Spleen (tissue), 11 donors: ENCODE results near the gene BAHCC1. TPM values are rescaled to one million over a fixed set of nuclear protein-coding genes. Genes with fewer than 3 reads are reported as not detected.

ENCODE experiments used
- DNase-seq: peaks from one replicate; pipeline ENCODE4 v3.0.0-alpha.2; 2020
- H3K27ac ChIP-seq, 8 donors: fragments of 200-600 bp; sonication (generic) in 7 of 8; 1 replicate in 4 of 8; 2 replicates in 4 of 8; pipeline versions ENCODE4 v1.5.0 to v1.8.0; 2016 to 2021; ENCODE audit warnings: inconsistent platforms in 4 of 8, mild to moderate bottlenecking in 4 of 8, moderate library complexity in 1 of 8
- H3K27me3 ChIP-seq, 7 donors: fragments of 200-600 bp; sonication (generic) in 6 of 7; replicated peaks in 1 of 7; 1 replicate in 4 of 7; 2 replicates in 3 of 7; pipeline versions ENCODE4 v1.5.0 to v1.8.0; 2016 to 2021; ENCODE audit warnings: inconsistent platforms in 3 of 7, mild to moderate bottlenecking in 1 of 7
- H3K36me3 ChIP-seq, 6 donors: fragments of 200-600 bp; sonication (generic) in 5 of 6; 1 replicate in 4 of 6; 2 replicates in 2 of 6; pipeline versions ENCODE4 v1.5.0 to v1.8.0; 2016 to 2021; ENCODE audit warnings: inconsistent platforms in 2 of 6
- H3K4me1 ChIP-seq, 6 donors: fragments of 200-600 bp; sonication (generic) in 5 of 6; 1 replicate in 3 of 6; 2 replicates in 3 of 6; pipeline versions ENCODE4 v1.5.0 to v1.8.0; 2016 to 2021; ENCODE audit warnings: inconsistent platforms in 3 of 6
- H3K4me3 ChIP-seq, 8 donors: fragments of 200-600 bp; sonication (generic) in 7 of 8; 1 replicate in 4 of 8; 2 replicates in 4 of 8; pipeline versions ENCODE4 v1.5.0 to v1.8.0; 2016 to 2021; ENCODE audit warnings: inconsistent platforms in 4 of 8, mild to moderate bottlenecking in 4 of 8, moderate library complexity in 2 of 8
- H3K9me3 ChIP-seq, 8 donors: fragments of 200-600 bp; sonication (generic) in 7 of 8; 1 replicate in 4 of 8; 2 replicates in 4 of 8; pipeline versions ENCODE4 v1.5.0 to v1.8.0; 2016 to 2021; ENCODE audit warnings: inconsistent platforms in 4 of 8
- CTCF ChIP-seq, 11 experiments: fragments of 200-600 bp in 7 of 11; fragments of 450-650 bp in 4 of 11; sonication (generic) in 4 of 11; IDR thresholded peaks in 8 of 11; conservative IDR thresholded peaks in 3 of 11; 1 replicate in 7 of 11; 2 replicates in 4 of 11; pipeline versions ENCODE4 v1.4.0 to v1.8.0; 2016 to 2021; ENCODE audit warnings: antibody characterized with exemption in 11 of 11, inconsistent platforms in 4 of 11, mild to moderate bottlenecking in 1 of 11
- POLR2A ChIP-seq, 3 donors: fragments of 450-650 bp; IDR thresholded peaks; one replicate each; pipeline ENCODE4 v1.5.1; 2017; ENCODE audit warnings: antibody characterized with exemption in 3 of 3, mild to moderate bottlenecking in 1 of 3
- POLR2AphosphoS5 ChIP-seq, 3 donors: sonication (generic); formaldehyde crosslinking; IDR thresholded peaks; one replicate each; pipeline ENCODE4 v1.5.1; 2017; ENCODE audit warnings: antibody characterized with exemption in 3 of 3
- WGBS, 5 donors: extraction: QIAGEN DNeasy Blood & Tissue Kit in 3 of 5; methylation state at CpG; one replicate each; pipeline versions ENCODE4 v1.1.5 to v1.1.7; 2013 to 2018; 5-methylcytosine and 5-hydroxymethylcytosine counted together
- intact Hi-C: fragments of 100-400 bp; cut with DNase I; formaldehyde crosslinking; loops from one replicate; pipeline ENCODE4 v1.15.0; 2023; ENCODE audit warnings: low total_unique reads
- polyA plus RNA-seq, 3 donors: library from polyadenylated mRNA; stranded (reverse); fragments of 200-250 nt; gene quantifications; one replicate each; pipeline ENCODE4 v1.2.1, GENCODE V29; 2013
- total RNA-seq, 7 donors: library from RNA; depleted of rRNA in 3 of 7; stranded (reverse); fragments of >200 nt in 3 of 7; fragmentation: NEBNext Ultra II Directional in 4 of 7; extraction: Animal tissue kit (Norgen Biotek cat#: 25700) in 4 of 7; gene quantifications; one replicate each; pipeline versions ENCODE4 v1.1.0 to v1.2.1, GENCODE V29; 2016 to 2021
- donor health status: healthy with polysubstance abuse.
- donor health status: DM: no; HTN: no; CAD: no; lungs with moderate emphysema.
- donor health status: DM: no; HTN: no; CAD: no.
- donor health status: Bipolar disorder and iron deficiency.
- donor health status: healthy.
- donor health status: DM: no; HTN: no; CAD: no.
- donor health status: DM: yes; HTN: yes; CAD: no.

The BAHCC1 gene
- total and polyA plus RNA-seq, 10 donors = 1.7 to 20.3 (median 12.4) TPM

- Histone ChIP-seq H3K4me1 (peaks cover 15 to 85% (median 42%) of the 10 kb centered on the region in 6 donors), H3K27ac (peak overlapping the region in 1 of 8 donors; percentile 4)
Observed at GRCh38 chr17:81409190-81409935, 14.1 kb downstream of the BAHCC1 start.

DNA sequence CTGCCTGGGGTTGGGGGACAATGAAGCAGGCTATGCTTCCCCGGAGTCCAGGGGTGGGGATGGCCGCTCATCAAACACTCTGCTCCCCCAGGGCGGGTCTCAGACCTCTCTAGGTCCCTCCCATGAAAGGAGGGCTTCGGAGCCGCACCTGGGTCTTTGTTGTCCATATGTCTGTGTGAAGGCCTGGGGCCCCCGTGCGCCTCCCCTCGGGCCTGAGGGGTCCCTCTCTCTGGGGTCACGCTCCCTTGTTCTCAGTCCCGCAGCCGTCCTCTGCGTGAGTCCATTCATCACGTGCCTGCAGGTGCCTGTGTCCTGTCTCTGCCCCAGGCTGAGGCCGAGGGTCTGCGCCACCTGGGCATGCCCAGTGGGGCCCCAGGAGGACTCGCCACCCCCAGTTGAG, 15.6 kb downstream of the BAHCC1 start:
- Histone ChIP-seq H3K27ac (no peak overlapping the region), H3K9me3 (no peaks in the 10 kb centered on the region), H3K4me3 (no peak overlapping the region), H3K4me1 (peaks cover 15 to 77% (median 37%) of the 10 kb centered on the region in 6 donors), H3K27me3 (peaks cover 0 to 90% (median 0%) of the 10 kb centered on the region in 7 donors), H3K36me3 (no peaks in the 10 kb centered on the region)
- intact Hi-C loops = no loop called here
- no peak for DNase-seq
- WGBS, 5 donors = 80 to 100% (median 85%) methylated on average over 1 to 16 of the region's 16 CpGs
- no peak for TF ChIP-seq CTCF (IDR thresholded peaks at IDR 0.05 in 8 of 11, conservative IDR thresholded peaks at IDR 0.05 in 3 of 11)
- TF ChIP-seq POLR2A (IDR thresholded peaks at IDR 0.05) = no peak
- no peak for TF ChIP-seq POLR2AphosphoS5 (IDR thresholded peaks at IDR 0.05)

More at GRCh38 chr17:81409190-81409935, 14.1 kb downstream of the BAHCC1 start:
- 48 to 63% (median 57%) methylated on average over 20 to 27 of the region's 27 CpGs for WGBS, 5 donors
- no peak overlapping the region for H3K4me3 ChIP-seq
- DNase-seq = no peak
- no peaks in the 10 kb centered on the region for H3K36me3 ChIP-seq
- intact Hi-C loops = no loop called here
- no peaks in the 10 kb centered on the region for H3K9me3 ChIP-seq
- H3K27me3 ChIP-seq = peaks cover 0 to 94% (median 0%) of the 10 kb centered on the region in 7 donors
- TF ChIP-seq CTCF (IDR thresholded peaks at IDR 0.05 in 8 of 11, conservative IDR thresholded peaks at IDR 0.05 in 3 of 11) (no peak), POLR2AphosphoS5 (IDR thresholded peaks at IDR 0.05) (no peak), POLR2A (IDR thresholded peaks at IDR 0.05) (no peak)

- TF ChIP-seq POLR2AphosphoS5 (IDR thresholded peaks at IDR 0.05) = no peak
- no peak for TF ChIP-seq CTCF (IDR thresholded peaks at IDR 0.05 in 8 of 11, conservative IDR thresholded peaks at IDR 0.05 in 3 of 11)
- Histone ChIP-seq H3K36me3 (no peaks in the 10 kb centered on the region), H3K4me3 (no peak overlapping the region), H3K27ac (no peak overlapping the region), H3K27me3 (peaks cover 0 to 86% (median 0%) of the 10 kb centered on the region in 7 donors), H3K4me1 (peaks cover 15 to 72% (median 35%) of the 10 kb centered on the region in 6 donors), H3K9me3 (no peaks in the 10 kb centered on the region)
- no peak for DNase-seq
- intact Hi-C loops = no loop called here
- 34 to 61% (median 41%) methylated on average over 4 to 8 of the region's 8 CpGs for whole genome bisulfite sequencing, 5 donors
Observed at GRCh38 chr17:81411305-81411704, 16.0 kb downstream of the BAHCC1 start.

GRCh38 chr17:81412490-81413093, 17.3 kb downstream of the BAHCC1 start:
- DNase-seq = peak; percentile 87
- 26 to 42% (median 28%) methylated on average over 20 to 29 of the region's 29 CpGs for WGBS, 5 donors
- no peaks in the 10 kb centered on the region for H3K36me3 ChIP-seq
- intact Hi-C loops = no loop called here
- H3K27ac ChIP-seq = no peak overlapping the region
- no peaks in the 10 kb centered on the region for H3K9me3 ChIP-seq
- TF ChIP-seq POLR2AphosphoS5 (IDR thresholded peaks at IDR 0.05) = peak in 2 of 3 donors; percentile 65 to 70
- TF ChIP-seq CTCF (IDR thresholded peaks at IDR 0.05 in 8 of 11, conservative IDR thresholded peaks at IDR 0.05 in 3 of 11) = no peak
- no peak for TF ChIP-seq POLR2A (IDR thresholded peaks at IDR 0.05)
- peaks cover 15 to 60% (median 31%) of the 10 kb centered on the region in 6 donors for H3K4me1 ChIP-seq
- peaks cover 0 to 73% (median 0%) of the 10 kb centered on the region in 7 donors for H3K27me3 ChIP-seq
- H3K4me3 ChIP-seq = peak overlapping the region in 1 of 8 donors; percentile 31
